HL-60/S4 (cell line): ENCODE results near the gene PEX12.
"Not testable (repeated sequence)": the region's sequence is repeated elsewhere in the genome, so short reads cannot be mapped to it uniquely, and the experiment has no call there.

Experiments
- in situ Hi-C: fragments of 300-500 bp; cut with MboI; formaldehyde crosslinking; loops from 2 replicates; pipeline ENCODE4 v1.14.3; 2022; ENCODE audit warnings: low sequenced_read_pairs

The PEX12 gene

DNA sequence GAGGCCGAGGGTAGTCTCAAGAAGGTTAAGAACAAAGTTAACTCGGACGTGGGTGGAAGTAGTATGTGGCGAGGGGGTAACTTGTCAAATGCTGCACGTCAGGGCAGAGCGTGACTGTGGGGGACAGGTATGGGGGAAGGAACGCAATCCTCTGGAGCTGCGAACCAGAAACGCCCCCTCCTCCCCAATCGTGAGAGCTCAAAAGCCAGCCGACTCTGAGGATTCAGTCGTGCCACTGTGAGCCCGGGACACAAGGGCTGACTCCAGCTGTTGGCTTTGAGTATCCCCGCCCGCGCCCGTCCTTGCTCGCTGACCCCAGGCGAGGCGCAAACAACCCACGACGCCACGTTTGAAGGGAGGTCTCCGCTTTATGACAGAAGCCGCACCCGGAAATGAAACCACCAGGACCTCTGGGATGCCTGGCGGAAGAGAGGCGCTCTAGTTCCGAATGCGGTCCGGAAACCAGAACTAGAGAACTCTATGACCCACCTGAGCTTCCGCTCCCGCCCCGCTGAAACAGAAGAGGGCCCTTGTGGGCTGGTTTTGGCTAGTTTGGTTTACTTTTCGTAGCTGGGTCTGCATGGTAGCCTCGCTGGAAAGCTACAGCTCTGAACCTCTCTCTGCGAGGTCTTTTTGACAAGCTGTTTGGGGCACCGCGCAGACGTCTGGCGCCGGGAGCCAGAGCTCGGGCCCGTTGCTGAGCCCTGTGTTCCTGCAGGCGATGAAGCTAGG, at the start of gene PEX12:
PEX12 (minus strand) TSS at position 375 of the 732 bp plus-strand sequence. CDS start 550 bp downstream, outside the sequence.
- in situ Hi-C loops: no loop called here

GRCh38 chr17:35627417-35627816, 49.0 kb upstream of the PEX12 start:
- in situ Hi-C loops: no loop called here

- in situ Hi-C loops: no loop called here
These were observed 43.4 kb upstream of the PEX12 start for GRCh38 chr17:35621768-35622167.

- in situ Hi-C loops: no loop called here
These were observed 40.3 kb upstream of the PEX12 start for GRCh38 chr17:35618628-35619027.

DNA sequence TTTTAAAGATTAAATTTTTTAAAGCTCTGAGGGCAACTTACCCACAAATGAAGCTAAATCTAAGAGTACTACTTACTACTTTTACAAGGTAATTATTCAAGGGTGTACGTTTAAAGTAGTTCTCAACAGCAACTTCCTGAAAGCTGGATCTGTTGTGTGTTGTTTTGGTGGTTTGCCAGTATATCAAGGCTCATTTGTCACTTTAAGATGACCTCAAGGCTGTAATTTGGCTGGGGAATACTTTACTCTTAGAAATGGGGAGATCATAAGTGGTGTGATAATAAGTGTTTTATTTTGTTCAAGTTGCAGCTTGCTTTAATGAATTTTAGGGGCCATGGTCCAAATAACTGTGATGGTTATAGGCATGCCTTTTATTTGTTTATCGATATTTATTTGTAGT, 39.1 kb upstream of the PEX12 start:
- in situ Hi-C loops: no loop called here

DNA sequence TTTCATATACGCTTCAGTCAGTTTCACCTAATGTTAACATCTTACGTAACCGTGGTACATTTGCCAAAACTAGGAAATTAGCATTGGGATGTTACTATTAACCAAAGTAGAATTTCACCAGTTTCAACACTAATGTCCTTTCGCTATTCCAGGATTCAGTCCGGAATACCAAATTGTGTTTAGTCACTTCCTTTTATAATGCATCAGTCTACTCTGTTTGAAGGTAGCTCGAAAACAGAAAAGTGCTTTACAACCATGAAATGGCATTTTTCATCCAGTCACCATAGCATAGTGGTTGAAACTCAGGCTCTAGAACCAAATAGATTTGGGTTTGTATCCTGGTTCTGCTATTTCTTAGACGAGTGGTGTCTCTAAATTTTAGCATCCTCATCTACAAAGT, 38.2 kb upstream of the PEX12 start:
- in situ Hi-C loops: no loop called here

DNA sequence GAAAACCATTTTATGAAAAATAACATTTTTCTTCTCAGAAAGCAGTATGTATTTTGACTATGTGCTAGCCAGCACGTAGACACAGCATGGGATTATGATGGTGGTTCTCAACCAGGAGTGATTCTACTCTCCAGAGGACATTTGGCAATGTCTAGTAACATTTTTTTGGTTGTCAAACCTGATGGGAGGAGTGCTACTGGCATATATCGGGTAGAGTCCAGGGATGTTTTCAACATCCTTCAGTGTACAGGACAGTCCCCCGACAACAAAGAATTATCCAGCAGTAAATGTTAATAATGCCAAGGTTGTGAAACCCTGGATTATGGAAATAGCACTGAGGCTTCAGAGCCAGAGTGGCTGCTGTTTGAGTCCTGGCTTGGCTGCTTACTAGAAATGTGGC, 36.4 kb upstream of the PEX12 start:
- in situ Hi-C loops: no loop called here

- in situ Hi-C loops: no loop called here
These were observed 34.7 kb upstream of the PEX12 start for GRCh38 chr17:35612924-35613521.

- in situ Hi-C loops: not testable (repeated sequence)
These were observed 32.4 kb upstream of the PEX12 start for GRCh38 chr17:35610746-35611145.

- in situ Hi-C loops: loop anchor here (10.0 kb wide), 1 partner anchor 125 kb away; the partner anchor contains the start of gene RASL10B
These were observed 31.5 kb upstream of the PEX12 start for GRCh38 chr17:35609831-35610230.

GRCh38 chr17:35607239-35607847, 29.0 kb upstream of the PEX12 start:
- in situ Hi-C loops: loop anchor here (10.0 kb wide), 1 partner anchor 127 kb away; the partner anchor contains the start of gene RASL10B

- in situ Hi-C loops: loop anchor here (10.0 kb wide), 1 partner anchor 129 kb away; the partner anchor contains the start of gene RASL10B
These were observed 27.3 kb upstream of the PEX12 start for GRCh38 chr17:35605678-35606077.

GRCh38 chr17:35603674-35604073, 25.3 kb upstream of the PEX12 start:
- in situ Hi-C loops: loop anchor here (10.0 kb wide), 1 partner anchor 131 kb away; the partner anchor contains the start of gene RASL10B

DNA sequence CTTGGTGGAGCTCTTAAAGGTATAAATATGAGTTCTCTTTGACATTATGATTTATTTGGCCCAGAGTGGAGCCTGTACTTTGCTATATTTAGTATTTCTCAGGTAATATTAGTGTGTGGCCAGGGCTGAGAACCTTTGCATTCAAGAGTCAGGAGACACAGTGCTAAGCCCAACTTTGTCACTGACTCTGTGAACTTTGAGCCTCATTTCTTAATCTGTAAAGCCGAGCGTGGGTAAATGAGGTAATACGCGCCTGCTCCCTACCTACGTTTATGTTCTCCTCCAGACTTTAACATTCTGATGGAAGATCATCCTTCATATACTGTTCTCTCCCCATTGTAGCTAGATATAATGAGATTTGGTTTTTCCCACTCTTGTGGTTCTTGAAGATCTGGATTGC, 19.2 kb upstream of the PEX12 start:
- in situ Hi-C loops: no loop called here

DNA sequence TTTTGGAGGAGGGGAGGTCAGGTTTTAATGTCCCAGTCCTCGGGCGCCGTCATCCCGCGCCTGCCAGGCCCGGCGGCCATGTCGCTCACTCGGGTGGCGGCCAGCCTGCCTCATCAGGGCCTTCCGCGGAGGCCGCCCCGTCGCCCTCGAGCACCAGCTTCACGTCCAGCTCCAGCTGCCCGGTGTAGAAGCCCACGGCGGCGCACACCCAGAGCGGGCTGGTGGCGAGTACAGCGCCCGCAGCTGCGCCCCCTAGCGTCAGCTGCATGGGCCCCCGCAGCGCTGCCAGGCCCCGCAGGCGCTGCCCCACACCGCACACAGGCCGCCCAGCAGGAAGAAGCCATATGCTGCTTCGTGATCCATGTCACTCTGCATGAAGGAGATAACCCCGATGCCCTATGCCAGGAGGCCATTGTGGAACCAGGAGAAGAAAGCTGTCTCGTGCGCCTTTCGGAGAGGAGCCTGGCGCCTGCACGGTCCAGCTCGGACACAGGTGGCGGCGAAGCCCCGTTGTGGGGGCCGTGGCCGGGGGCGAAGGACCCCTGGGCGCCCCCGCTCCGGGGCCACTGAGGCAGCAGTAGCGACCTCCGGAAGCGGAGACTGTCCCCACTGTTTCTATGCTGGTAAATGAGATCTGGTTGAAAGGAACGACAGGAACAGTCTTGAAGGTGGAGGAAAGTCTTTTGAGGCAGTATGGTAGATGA, 18.3 kb upstream of the PEX12 start:
- in situ Hi-C loops: no loop called here

DNA sequence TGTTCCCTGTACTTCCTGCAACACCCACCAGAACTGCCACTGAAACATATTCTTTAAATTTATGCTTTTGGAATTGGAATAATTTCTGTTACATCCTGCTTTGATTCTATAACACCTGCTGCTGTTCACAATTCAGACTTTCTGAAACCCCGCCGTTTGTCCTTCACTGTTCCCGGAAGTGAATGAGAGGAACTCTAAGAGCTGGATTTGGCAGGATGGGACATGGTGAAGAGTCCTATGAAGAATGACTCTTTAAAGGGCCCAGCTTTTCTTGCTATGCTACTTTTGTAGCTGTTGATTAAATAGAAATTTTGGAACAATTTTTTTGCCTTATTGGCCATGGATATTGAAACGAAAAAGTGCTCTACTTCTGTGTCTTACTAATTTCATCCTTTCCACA, 17.7 kb upstream of the PEX12 start:
- in situ Hi-C loops: no loop called here

- in situ Hi-C loops: no loop called here
These were observed 10.0 kb upstream of the PEX12 start for GRCh38 chr17:35588196-35588920.

- in situ Hi-C loops: no loop called here
These were observed 8.9 kb upstream of the PEX12 start, which contains the start of gene AP2B1 for GRCh38 chr17:35587074-35587961. AP2B1 (plus strand) TSS chr17:35587322; CDS start chr17:35594031, 6,709 bp downstream.

GRCh38 chr17:35586569-35587073, 8.2 kb upstream of the PEX12 start:
- in situ Hi-C loops: no loop called here
